GM21825 (cell line): ENCODE data around the gene RASSF3.
A peak's percentile ranks its signal among the peaks of the same experiment; 100 is the strongest.
"Not testable (repeated sequence)": the region's sequence is repeated elsewhere in the genome, so short reads cannot be mapped to it uniquely, and the experiment has no call there.

Source experiments
- ATAC-seq: cut with Tn5 transposase; IDR thresholded peaks from one replicate; pipeline ENCODE4 v1.9.1; 2021; ENCODE audit warnings: mild to moderate bottlenecking, moderate library complexity; ENCODE audit not compliant: unreplicated experiment

Gene RASSF3

DNA sequence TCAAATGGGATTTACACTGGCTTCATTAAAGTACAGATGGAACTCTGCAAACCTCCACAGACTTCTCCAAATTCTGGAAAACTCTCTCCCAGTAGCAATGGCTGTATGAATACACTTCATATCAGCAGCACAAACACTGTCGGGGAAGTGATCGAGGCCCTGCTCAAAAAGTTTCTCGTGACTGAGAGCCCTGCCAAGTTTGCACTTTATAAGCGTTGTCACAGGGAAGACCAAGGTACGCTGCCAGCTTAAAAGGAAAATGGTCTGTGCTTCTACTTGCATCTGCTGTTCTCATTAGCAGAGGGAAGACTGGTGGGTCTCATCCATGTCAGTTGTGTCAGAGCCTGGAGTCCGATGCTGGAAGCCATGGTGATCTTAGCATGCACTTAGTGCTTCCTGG is 77.9 kb downstream of the RASSF3 start:
- no peak for ATAC-seq

DNA sequence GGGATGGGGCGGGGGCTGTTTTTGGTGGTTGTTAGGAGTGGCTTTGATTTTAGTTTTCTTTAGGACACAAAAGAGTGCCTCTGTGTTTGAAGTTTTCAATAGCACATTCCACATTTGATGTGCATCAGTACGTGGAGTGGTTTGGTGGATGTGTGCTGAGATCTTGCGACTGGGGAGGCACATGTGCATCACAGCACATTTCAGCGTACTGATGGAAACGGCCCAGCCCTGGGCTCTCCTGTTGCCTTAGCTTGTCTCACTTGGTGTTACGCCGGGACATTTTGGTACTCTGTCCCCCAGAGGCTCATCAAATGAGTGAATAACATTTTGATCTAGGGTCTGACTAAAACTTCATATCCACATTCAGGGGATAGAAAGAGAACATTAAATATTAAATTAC is 78.4 kb downstream of the RASSF3 start:
- no peak for ATAC-seq

DNA sequence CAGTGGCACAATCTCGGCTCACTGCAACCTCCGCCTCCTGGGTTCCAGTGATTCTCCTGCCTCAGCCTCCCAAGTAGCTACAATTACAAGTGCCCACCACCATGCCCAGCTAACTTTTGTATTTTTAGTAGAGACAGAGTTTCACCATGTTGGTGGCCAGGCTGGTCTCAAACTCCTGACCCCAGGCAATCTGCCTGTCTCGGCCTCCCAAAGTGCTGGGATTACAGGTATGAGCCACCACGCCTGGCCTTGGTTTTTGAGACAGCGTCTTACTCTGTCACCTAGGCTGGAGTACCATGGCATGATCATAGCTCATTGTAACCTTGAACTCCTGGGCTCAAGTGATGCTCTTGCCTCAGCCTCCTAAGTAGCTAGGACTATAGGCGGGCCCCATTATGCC is 79.9 kb downstream of the RASSF3 start:
- not testable (repeated sequence) for ATAC-seq

DNA sequence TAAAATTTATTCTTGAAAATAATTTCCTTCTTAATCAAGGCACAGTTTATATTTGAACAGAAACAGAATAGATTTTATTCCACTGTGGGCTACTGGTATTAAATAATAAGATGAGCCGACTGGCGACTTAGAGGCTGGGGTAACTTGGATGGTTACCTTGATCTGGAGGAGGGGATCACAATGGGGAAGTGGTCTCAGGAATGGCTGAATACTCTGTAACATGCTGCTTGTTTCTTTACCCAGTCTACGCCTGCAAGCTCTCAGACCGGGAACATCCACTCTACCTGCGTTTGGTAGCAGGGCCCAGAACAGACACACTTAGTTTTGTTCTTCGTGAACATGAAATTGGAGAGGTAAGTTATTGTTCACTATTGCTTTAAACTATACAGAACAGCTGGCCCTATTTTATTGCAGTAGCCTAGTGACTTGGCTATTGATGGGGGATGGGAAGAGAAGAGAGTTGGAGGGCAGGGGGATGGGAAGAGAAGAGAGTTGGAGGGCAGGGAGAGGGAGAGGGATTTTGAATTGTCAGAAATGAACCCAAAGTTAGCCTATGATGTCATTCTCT is 81.0 kb downstream of the RASSF3 start:
- no peak for ATAC-seq

DNA sequence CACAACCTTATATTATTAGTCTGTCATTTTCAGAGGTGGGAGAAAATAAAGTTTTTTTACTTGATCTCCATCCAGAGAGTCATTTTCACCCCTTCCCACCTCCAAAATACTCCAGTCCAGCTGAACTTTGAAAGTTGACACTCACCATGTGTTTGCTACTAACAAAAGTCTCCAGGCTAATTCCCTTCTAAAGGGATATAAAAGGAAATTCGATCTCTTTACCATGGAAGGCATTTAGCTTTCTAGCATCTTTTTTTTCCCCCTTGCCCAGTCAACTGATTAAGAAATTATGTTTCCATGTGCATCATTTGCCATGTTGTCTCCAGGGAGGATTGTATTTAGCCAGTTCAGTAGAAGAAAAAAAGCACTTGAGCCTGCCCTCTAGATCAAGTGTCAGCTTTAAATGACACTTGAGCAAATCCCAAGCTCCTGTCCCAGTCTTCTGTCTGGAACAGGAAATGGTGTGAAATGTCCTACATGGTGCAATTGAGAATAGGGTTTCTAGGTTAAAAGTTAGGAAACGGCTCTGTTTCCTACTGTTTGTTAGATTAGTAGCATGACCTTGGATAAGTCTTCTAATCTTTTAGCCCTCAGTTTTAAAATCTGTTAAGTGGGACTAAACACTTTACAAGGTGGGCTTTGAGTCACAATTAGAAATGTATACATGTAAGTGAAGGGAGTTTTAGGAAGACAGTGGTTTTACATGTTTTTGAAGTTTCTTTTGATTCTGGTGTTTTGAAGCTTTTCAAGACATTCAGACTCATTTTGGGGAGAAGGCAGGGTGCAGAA is 81.7 kb downstream of the RASSF3 start:
- ATAC-seq: no peak

DNA sequence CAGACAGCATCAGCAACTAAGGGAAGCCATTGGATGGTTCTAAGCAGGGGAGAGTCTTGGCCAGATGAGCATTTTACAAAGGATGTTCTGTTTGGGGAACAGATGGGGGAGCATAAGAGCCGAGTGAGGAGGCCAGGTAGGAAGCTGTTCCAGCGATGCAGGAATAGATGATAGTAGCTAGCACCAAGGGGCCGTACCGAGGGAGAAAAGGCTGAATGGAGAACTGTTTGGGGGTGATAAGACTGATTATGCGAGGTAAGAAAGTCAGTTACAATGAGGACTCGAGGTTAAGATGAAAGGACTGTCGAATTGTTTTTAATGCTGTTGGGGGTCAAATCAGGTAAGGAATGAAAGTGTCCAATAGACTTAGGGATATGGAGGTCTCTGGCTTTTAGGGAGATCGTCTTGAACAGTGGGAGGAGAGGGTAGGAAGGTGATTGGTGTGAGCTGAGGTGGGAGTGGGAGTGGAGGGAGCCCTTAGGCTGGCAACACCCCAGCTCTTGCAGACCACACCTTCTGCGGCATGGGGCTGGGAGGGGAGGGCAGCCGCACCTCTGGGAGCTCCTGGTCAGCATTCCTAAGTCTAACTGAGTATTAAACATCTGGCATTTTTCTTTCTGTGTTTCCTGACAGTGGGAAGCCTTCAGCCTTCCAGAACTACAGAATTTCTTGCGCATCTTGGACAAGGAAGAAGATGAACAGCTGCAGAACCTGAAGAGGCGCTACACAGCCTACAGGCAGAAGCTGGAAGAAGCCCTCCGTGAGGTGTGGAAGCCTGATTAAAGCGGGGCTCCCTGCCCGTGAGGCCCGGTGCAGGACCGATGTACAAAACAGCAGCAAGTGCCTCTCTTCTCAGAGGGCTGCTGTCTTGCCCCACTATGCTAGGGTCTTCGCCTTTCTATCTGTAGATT is 84.1 kb downstream of the RASSF3 start:
- ATAC-seq: no peak

DNA sequence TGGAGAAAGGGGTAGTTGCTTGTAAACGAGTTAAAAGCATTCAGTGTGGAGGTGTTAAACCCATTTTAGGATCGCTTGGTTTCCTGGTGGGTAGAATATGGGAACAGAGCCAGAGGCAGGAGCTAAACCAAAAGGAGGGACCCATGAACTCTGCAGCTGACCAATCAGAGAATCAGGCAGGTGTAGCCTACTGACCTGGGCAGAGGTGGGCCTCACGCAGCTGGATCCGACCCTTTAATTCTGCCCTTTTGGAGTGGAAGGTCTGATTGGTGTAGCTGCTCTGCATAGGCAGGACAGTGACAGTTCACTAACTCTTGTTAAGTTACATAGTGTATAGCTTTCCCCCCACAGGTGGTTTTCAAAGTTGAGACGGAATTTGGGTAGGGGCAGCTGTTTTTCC is 85.3 kb downstream of the RASSF3 start:
- ATAC-seq: no peak

DNA sequence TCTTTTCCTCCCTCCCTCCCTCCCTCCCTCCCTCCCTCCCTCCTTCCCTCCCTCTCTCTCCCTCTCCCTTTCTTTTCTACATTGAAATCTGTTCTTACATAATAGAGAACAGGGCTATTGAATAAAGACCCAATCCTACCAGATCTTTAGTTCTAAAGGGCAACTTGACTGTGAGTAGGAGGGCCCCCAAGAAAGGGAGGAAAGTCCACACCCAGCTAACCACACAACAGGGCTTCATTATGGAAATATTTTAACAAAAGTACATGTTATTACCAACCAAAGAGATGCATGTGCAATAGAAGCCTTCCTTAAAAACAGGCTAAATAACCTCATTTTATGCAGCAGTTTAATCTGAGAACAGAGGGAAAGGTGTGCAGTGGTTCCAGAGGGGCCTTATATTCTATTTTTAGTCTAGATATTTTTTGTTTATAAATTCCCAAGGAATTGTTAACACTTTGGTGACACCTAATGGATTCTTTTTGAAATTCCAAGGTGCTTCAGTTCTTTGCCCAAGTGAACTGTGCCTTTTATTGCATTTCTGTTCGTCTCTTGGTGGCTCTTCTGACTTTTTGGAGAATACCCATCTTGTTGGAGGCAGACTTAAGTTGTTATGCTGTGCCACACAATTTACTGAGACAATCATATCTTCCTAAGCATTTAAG is 85.9 kb downstream of the RASSF3 start:
- ATAC-seq: no peak

DNA sequence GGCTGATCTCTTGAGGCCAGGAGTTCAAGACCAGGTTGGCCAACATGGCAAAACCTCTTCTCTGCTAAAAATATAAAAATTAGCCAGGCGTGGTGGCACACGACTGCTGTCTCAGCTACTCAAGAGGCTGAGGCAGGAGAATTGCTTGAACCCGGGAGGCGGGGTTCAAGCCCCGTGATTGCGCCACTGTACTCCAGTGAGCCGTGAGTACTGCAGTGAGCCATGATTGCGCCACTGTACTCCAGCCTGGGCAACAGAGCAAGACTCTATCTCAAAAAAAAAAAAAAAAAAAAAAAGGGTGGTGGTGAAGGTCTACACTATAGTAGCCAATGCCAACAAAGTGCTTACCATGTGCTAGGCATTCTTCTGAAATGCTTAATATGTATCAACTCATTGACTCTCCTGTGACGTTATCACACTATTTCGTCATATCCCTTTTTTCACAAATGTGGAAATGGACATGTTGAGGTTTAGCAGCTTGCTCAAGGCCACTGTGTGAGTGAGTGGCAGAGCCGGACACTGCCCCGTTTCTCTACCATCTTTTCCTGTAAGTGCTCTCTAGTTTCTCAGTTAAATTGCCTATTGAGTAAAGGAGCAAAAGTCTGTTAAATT is 89.3 kb downstream of the RASSF3 start:
- ATAC-seq: no peak

DNA sequence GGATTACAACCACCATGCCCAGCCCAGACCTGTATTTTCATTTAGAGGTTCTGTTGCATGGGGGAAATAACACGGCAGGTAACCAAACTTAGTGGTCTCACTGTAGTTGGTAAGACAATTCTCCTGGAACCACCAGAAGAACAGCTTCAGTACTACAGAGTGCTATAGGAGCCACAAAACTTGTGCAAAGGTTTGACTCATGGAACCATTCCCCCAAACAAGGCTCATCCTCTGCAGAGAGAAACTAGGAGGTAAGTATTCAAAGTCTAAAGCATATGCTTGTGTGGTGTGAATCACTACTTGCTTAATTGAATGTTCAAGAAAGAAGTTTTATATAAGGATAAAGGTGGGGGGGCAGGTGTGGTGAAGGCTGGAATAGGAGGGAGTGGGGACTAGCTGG is 90.2 kb downstream of the RASSF3 start:
- no peak for ATAC-seq

DNA sequence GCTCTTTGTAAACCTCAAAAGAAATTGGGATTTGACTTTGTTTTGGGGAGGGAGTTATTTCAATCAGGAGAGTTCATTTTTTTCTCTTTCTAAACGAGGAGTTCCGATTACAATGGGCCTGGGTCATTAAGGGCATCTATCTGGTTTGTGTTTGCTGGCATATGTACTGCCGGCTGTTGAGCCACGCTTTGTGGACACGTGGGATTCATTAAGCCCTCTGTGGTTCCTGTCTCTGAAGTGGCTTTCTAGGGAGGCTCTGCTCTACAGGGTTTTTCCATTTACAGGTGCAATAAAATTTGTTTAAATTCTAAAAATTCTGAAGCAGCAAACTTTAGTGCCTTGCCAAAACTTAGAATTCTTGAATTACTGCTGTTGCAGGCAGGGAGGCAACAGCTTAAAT is 91.0 kb downstream of the RASSF3 start:
- no peak for ATAC-seq

DNA sequence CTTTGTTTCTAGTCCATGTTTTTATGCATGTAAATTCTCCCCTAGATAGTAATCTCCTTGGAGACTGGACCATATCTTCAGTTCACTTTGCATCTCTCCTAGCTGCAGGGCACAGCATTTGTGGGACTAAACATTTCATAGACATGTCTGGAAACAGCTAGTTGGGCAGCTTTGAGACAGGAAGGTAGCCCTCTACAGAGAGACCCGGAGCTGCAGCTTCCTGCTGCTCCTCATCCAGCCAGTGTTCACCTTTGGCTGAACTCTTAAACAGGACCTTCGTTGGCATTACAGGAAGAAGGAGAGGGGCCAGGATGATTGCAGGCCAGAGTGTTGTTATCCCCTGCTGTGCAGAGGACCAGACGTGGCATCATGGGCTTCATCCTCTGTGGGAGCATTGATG is 96.0 kb downstream of the RASSF3 start:
- no peak for ATAC-seq

DNA sequence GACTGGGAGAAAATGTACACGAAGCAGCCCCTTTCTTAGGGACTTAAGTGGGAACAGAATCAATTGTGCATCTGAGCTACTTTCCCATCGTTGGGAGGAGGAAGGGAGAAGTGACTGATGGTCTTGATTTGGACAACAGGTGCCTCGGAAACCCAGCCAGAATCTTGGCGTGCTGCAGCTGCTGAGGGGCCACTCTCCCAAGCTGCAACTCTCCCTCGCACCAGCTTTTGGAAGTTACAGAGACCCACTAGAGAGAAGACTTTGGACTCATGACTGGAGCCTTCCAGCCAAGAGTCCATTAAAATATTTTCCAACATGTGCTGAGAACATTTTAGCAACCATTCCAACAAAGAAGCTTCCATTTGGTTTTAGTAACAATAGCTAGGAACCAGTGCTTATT is 96.6 kb downstream of the RASSF3 start:
- ATAC-seq: no peak

DNA sequence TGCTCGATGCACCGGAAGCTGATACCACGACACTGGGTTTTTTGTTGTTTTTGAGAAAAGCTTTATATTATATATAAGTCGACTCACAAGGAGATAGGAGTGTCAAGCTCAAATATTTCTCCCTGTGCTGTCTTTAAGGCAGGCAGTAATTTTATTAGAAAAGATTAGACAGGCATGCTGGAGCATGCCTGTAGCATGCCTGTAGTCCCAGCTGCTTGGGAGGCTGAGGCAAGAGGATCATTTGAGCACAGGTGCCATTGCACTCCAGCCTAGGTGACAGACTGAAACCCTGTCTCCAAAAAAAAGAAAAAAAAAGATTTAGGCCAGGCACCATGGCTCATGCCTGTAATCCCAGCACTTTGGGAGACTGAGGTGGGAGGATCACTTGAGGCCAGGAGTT is 97.1 kb downstream of the RASSF3 start:
- ATAC-seq: no peak

DNA sequence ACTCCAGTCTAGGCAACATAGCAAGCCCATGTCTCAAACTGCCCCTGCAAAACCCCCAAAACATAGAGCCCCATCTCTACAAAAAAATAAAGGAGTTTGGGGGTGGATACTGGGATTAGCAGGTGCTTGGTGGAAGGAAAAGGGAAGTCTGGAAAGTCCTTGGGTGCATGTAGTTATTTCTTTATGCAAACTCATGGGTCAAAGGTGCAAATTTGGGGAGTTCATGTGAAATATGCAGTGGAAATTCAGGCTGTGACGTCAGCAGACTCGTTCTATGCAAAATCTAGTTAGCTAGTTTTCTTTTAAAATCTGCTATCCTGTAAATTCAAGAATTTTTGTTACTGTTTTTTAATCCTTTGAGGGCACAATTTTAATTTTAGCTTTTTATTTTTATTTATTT is 97.6 kb downstream of the RASSF3 start:
- ATAC-seq: no peak

DNA sequence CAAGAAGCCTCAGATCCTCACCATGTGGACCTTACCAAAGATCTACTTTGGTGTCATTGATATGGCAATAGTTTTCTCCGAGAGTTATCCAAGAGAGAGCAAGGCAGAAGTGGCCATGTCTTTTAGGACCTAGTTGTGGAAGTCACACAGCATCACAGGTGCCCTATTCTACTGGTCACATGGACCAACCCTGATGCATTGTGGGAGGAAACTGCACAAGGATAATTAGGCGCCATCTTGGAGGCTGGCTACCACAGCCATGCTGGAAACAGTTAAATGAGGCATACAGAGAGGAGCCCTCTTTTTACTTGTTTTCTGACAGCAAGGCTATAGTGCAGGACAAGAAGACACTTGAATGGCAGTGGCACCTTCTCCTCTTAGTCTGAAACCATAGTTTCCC is 99.1 kb downstream of the RASSF3 start:
- no peak for ATAC-seq

DNA sequence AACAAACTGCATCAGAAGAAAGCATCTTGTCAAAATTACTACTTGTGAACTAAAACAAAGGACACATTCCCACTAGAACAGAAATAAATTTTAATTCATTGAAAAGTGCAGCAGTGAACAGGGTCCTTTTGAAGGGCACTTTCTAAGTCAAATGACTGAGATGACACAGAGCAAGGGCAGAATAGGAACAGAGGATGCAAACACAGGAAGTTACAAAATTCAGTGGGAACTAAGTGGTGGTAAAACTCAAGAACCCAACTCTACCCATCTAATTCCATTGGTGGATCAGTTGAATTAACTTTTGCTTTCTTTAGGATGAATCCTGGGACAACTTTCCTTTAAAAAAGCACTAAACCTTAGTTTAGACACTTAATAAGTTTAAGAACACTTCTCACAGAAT is 103.1 kb downstream of the RASSF3 start:
- ATAC-seq: no peak

DNA sequence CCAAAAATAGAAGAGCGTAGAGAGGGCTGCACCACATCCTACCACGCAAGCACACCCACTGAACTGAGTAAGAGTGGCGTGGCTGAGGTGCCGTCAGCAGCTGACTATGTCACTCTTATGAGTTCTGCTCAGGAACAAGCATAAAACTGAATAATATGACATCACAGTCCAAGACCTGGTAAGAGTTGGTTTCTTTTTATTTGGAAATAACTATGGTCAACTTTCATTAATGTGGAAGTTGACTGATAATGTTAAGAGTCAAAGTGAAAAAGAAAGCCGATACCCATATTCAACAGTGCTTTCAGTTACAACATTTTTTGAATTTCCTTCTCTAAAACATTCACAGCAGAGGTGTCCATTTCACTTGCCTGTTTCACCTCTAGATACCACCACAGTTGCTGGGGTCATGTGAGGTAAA is 104.3 kb downstream of the RASSF3 start:
- ATAC-seq: peak; percentile 49

DNA sequence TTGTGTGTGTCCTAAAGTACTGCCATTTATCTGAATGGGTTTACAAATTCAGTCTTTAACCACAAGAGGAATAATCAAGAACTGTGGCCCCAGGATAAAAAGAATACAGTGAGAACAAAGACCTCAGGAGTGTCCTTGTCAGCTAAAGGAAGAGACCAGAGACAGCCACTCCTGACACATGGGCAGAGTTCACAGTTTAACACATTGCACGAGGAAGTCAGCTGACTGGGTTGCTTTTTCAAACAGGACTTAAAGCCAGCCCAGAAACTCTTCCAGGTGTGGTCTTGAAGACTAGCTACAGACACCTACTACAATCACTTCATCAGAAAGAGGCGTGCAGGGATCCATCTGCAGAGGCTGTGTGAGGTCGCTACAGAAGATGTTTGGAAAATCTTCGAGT is 106.1 kb downstream of the RASSF3 start:
- no peak for ATAC-seq

DNA sequence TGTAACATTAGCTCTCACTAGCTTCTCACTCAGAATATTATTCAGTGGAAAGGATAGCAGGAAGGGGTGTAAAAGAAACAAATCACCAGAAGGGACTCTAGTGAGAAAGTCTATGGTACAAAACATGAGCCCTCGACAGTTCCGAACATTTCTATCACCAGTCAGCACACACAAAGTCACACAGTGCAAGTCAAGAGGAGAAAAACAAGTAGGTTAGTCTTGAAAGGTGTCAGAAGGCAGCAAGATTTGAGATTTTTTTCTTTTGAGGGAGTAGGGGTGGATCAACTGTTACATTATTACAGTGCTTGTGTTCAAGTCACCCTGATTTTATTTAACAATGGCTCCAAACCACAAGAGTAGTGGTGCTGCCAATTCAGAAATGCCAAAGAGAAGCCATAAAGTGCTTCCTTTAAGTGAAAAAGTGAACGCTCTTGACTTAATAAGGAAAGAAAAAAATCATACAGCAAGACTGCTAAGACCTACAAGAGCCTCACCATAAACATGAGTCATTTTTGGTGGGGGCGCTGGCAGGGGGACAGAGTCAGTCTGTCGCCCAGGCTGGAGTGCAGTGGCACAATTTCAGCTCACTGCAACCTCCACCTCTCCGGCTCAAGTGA is 106.7 kb downstream of the RASSF3 start:
- ATAC-seq: no peak
